OCI-LY7 (cell line): ENCODE data around the gene CNOT4.

Experiments used
- CTCF ChIP-seq: fragments of 200-600 bp; sonication (generic); conservative IDR thresholded peaks from 2 replicates; pipeline ENCODE4 v1.5.1; 2014; ENCODE audit warnings: mild to moderate bottlenecking, antibody characterized with exemption, low read length, moderate library complexity, mixed read lengths
- EZH2phosphoT487 ChIP-seq: fragments of 200-600 bp; sonication (generic); IDR thresholded peaks from 2 replicates; pipeline ENCODE4 v1.6.1; 2018; ENCODE audit warnings: low read depth, borderline replicate concordance, mild to moderate bottlenecking, mixed run types, antibody characterized with exemption, low read length, moderate library complexity, mixed read lengths

GRCh38 chr7:135550196-135550595, 40.3 kb upstream of the CNOT4 start:
- no peak for TF ChIP-seq CTCF
- no peak for TF ChIP-seq EZH2phosphoT487
